Adrenal gland (tissue), 12 donors: ENCODE measurements around the gene AGAP3. TPM values are rescaled to one million over a fixed set of nuclear protein-coding genes. Genes with fewer than 3 reads are reported as not detected.

Experiments
- DNase-seq, 7 donors: peaks; one replicate each; pipeline ENCODE4 v3.0.0-alpha.2; 2019 to 2020
- H3K27ac ChIP-seq, 5 donors: fragments of 200-600 bp; sonication (generic) in 4 of 5; 1 replicate in 3 of 5; 2 replicates in 2 of 5; pipeline versions ENCODE4 v1.5.1 to v1.8.0; 2016 to 2020; ENCODE audit warnings: mild to moderate bottlenecking in 1 of 5
- H3K27me3 ChIP-seq: fragments of 200-600 bp; 2 replicates; pipeline ENCODE4 v1.8.0; 2021
- H3K36me3 ChIP-seq, 2 donors: fragments of 200-600 bp; replicated peaks in 1 of 2; 1 replicate in 1 of 2; 2 replicates in 1 of 2; pipeline versions ENCODE4 v1.5.1 to v1.8.0; 2018 to 2022
- H3K4me1 ChIP-seq, 2 donors: fragments of 200-600 bp; replicated peaks in 1 of 2; 1 replicate in 1 of 2; 2 replicates in 1 of 2; pipeline versions ENCODE4 v1.5.1 to v1.8.0; 2018 to 2021
- H3K4me3 ChIP-seq, 4 donors: fragments of 200-600 bp; sonication (generic) in 3 of 4; one replicate each; pipeline ENCODE4 v1.5.1; 2016 to 2018
- H3K9me3 ChIP-seq, 3 donors: fragments of 200-600 bp; sonication (generic) in 1 of 3; replicated peaks in 1 of 3; 1 replicate in 2 of 3; 2 replicates in 1 of 3; pipeline versions ENCODE4 v1.5.1 to v1.8.0; 2016 to 2021
- POLR2A ChIP-seq, 2 donors: fragments of 450-650 bp; IDR thresholded peaks; one replicate each; pipeline ENCODE4 v1.6.1; 2017; ENCODE audit warnings: antibody characterized with exemption in 2 of 2, mild to moderate bottlenecking in 2 of 2, moderate library complexity in 1 of 2
- WGBS, 4 donors: extraction: QIAGEN DNeasy Blood & Tissue Kit in 2 of 4; methylation state at CpG; one replicate each; pipeline versions ENCODE4 v1.1.5 to v1.1.7; 2013 to 2017; 5-methylcytosine and 5-hydroxymethylcytosine counted together
- intact Hi-C, 2 donors: fragments of 100-400 bp; cut with DNase I; formaldehyde crosslinking; loops; one replicate each; pipeline versions ENCODE4 v1.14.1 to v1.15.0; 2022 to 2023
- polyA plus RNA-seq, 3 donors: library from polyadenylated mRNA; stranded (reverse); fragments of 200-250 nt in 2 of 3; fragments of 350-450 nt in 1 of 3; fragmentation: Illumina TruSeq in 1 of 3; extraction: RNeasy Lipid Tissue Mini Kit (QIAGEN cat#74804) in 1 of 3; gene quantifications; one replicate each; pipeline ENCODE4 v1.2.3, GENCODE V29; 2013 to 2014
- total RNA-seq, 9 donors: library from RNA; depleted of rRNA in 4 of 9; stranded (reverse); fragments of >200 nt in 4 of 9; fragments of 120-200 nt in 1 of 9; fragmentation: NEBNext Ultra II Directional in 1 of 9; extraction: Animal tissue kit (Norgen Biotek cat#: 25700) in 1 of 9; gene quantifications; one replicate each; pipeline versions ENCODE4 v1.1.0 to v1.2.4, GENCODE V29; 2013 to 2023
- TF ChIP-seq, protein P1 (sequence below), 6 experiments: fragments of 450-650 bp in 4 of 6; fragments of 200-600 bp in 2 of 6; sonication (generic) in 1 of 6; IDR thresholded peaks; 1 replicate in 5 of 6; 2 replicates in 1 of 6; pipeline versions ENCODE4 v1.5.1 to v1.8.0; 2016 to 2021; ENCODE audit warnings: antibody characterized with exemption in 6 of 6, mild to moderate bottlenecking in 2 of 6, moderate library complexity in 1 of 6
- donor health status: healthy with polysubstance abuse.
- donor health status: Bipolar disorder and iron deficiency.
- donor health status: DM: yes; HTN: yes; CAD: no.
- donor health status: DM: no; HTN: no; CAD: no.
- donor health status: DM: no; HTN: no; CAD: no.
- donor health status: DM: yes; HTN: yes; CAD: no.

Gene AGAP3
- total and polyA plus RNA-seq, 12 donors, result 17.2 to 236 (median 50.9) TPM

- 56 to 67% (median 57%) methylated on average over 30 to 33 of the region's 33 CpGs for WGBS, 4 donors
- intact Hi-C loops, result no loop called here
- peaks cover 40 to 54% of the 10 kb centered on the region in 2 donors for H3K4me1 ChIP-seq
- no peaks in the 10 kb centered on the region for H3K9me3 ChIP-seq
- no peaks in the 10 kb centered on the region for H3K27me3 ChIP-seq
- H3K4me3 ChIP-seq, result peak overlapping the region in 1 of 4 donors; percentile 98
- H3K36me3 ChIP-seq, result peaks cover 0 to 26% of the 10 kb centered on the region in 2 donors
- H3K27ac ChIP-seq, result peak overlapping the region in 3 of 5 donors; percentile 92 to 96 (median 96)
- DNase-seq, result no peak
- TF ChIP-seq POLR2A (IDR thresholded peaks at IDR 0.05), result no peak
- TF ChIP-seq, protein P1, sequence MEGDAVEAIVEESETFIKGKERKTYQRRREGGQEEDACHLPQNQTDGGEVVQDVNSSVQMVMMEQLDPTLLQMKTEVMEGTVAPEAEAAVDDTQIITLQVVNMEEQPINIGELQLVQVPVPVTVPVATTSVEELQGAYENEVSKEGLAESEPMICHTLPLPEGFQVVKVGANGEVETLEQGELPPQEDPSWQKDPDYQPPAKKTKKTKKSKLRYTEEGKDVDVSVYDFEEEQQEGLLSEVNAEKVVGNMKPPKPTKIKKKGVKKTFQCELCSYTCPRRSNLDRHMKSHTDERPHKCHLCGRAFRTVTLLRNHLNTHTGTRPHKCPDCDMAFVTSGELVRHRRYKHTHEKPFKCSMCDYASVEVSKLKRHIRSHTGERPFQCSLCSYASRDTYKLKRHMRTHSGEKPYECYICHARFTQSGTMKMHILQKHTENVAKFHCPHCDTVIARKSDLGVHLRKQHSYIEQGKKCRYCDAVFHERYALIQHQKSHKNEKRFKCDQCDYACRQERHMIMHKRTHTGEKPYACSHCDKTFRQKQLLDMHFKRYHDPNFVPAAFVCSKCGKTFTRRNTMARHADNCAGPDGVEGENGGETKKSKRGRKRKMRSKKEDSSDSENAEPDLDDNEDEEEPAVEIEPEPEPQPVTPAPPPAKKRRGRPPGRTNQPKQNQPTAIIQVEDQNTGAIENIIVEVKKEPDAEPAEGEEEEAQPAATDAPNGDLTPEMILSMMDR (IDR thresholded peaks at IDR 0.05), result no peak
Measured at GRCh38 chr7:151061213-151062110, 24.8 kb upstream of the AGAP3 start.

DNA sequence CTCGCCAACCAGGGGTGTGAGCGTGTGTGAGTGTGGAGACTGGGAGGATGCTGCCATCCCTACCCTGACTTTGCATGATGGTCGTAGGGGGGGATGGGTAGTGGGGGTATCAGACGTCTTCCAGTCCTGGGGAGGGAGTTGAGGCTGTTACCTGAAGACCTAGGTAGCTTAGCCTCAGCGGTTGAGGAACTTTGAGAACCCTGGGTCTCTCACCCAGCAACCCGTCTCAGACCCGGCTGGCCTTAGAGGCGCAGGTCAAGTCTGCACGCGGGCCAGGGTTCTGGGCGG, 24.2 kb upstream of the AGAP3 start:
- peak overlapping the region in 1 of 4 donors; percentile 98 for H3K4me3 ChIP-seq
- peak overlapping the region in 3 of 5 donors; percentile 15 to 96 (median 82) for H3K27ac ChIP-seq
- H3K9me3 ChIP-seq, result no peaks in the 10 kb centered on the region
- 52 to 82% (median 65%) methylated on average over 2 to 11 of the region's 11 CpGs for WGBS, 4 donors
- no peak for DNase-seq
- peaks cover 40 to 48% of the 10 kb centered on the region in 2 donors for H3K4me1 ChIP-seq
- no peaks in the 10 kb centered on the region for H3K27me3 ChIP-seq
- intact Hi-C loops, result no loop called here
- peaks cover 0 to 32% of the 10 kb centered on the region in 2 donors for H3K36me3 ChIP-seq
- peak in 1 of 2 donors; percentile 6 for TF ChIP-seq POLR2A (IDR thresholded peaks at IDR 0.05)
- TF ChIP-seq, protein P1 (IDR thresholded peaks at IDR 0.05), result no peak

DNA sequence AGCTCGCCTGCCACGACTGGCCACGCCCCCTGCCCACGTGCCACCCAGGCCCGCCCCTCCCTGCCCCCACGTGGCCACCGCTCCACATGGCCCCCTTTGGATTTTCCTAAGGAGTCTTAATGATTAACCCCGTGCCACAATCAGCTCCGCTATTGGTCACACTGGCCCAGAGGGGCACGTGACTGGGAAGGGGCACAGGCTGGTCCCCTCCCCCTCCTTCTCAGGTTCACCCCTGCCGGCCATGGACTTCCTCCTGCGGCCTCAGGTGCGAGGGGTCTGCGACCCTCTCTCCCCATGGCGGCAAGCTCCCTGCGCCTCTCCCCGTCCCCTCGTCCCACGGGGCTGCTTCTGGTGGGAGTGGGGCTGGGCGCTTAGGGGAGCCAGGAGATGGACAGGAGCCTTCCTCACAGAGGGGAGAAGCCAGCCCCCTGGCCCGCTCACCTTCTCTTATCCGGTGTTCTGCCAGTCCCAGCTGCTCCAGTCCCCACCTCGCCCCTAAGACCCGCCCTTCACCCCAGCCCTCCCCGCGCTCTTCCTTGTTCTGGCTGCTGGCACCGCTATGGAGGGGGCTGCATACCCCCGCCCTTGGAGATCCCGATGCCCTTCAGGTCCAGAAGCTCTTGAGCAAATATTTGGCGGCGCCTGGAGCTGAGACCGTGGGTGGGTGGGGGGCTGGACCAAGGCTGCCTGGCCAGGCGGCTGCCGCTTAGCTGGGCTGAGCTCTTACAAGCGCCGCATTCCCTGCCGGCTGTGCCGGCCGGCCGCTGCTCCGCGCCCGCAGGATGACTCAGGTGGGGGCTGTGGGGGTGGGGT, 23.7 kb upstream of the AGAP3 start:
- Histone ChIP-seq H3K27me3 (no peaks in the 10 kb centered on the region), H3K4me1 (peaks cover 40 to 44% of the 10 kb centered on the region in 2 donors), H3K4me3 (peak overlapping the region in 1 of 4 donors; percentile 98), H3K27ac (peak overlapping the region in 4 of 5 donors; percentile 66 to 96 (median 76)), H3K36me3 (peaks cover 0 to 37% of the 10 kb centered on the region in 2 donors), H3K9me3 (no peaks in the 10 kb centered on the region)
- 24 to 61% (median 34%) methylated on average over 11 to 43 of the region's 43 CpGs for WGBS, 4 donors
- peak; percentile 54 to 85 (median 75) for DNase-seq
- TF ChIP-seq, protein P1 (IDR thresholded peaks at IDR 0.05), result no peak
- no peak for TF ChIP-seq POLR2A (IDR thresholded peaks at IDR 0.05)
- intact Hi-C loops, result no loop called here

- peak overlapping the region in 1 of 4 donors; percentile 98 for H3K4me3 ChIP-seq
- H3K4me1 ChIP-seq, result peaks cover 40 to 44% of the 10 kb centered on the region in 2 donors
- DNase-seq, result peak in 6 of 7 donors; percentile 73 to 82 (median 79)
- peaks cover 0 to 43% of the 10 kb centered on the region in 2 donors for H3K36me3 ChIP-seq
- intact Hi-C loops, result no loop called here
- TF ChIP-seq, protein P1 (IDR thresholded peaks at IDR 0.05), result no peak
- peak in 1 of 2 donors; percentile 18 for TF ChIP-seq POLR2A (IDR thresholded peaks at IDR 0.05)
- no peaks in the 10 kb centered on the region for H3K9me3 ChIP-seq
- 0 to 50% (median 30%) methylated on average over 1 to 11 of the region's 11 CpGs for WGBS, 4 donors
- H3K27ac ChIP-seq, result peak overlapping the region in 4 of 5 donors; percentile 66 to 96 (median 76)
- H3K27me3 ChIP-seq, result no peaks in the 10 kb centered on the region
Measured at GRCh38 chr7:151063212-151063561, 23.1 kb upstream of the AGAP3 start.
